HEK293T (cell line): Measurements from ENCODE around the gene MAGEF1.

Source experiments
- ARNT ChIP-seq: fragments of 450-650 bp; IDR thresholded peaks from 2 replicates; pipeline ENCODE4 v1.6.1; 2017; ENCODE audit warnings: mild to moderate bottlenecking
- CTBP1 ChIP-seq: fragments of 450-650 bp; IDR thresholded peaks from 2 replicates; pipeline ENCODE4 v1.6.1; 2016; ENCODE audit warnings: borderline replicate concordance
- ELF4 ChIP-seq: fragments of 450-650 bp; IDR thresholded peaks from 2 replicates; pipeline ENCODE4 v1.6.1; 2017; ENCODE audit warnings: antibody characterized with exemption
- FOXA1 ChIP-seq: fragments of 450-650 bp; IDR thresholded peaks from 2 replicates; pipeline ENCODE4 v1.6.1; 2016; ENCODE audit warnings: mild to moderate bottlenecking
- FOXM1 ChIP-seq: fragments of 450-650 bp; IDR thresholded peaks from 2 replicates; pipeline ENCODE4 v1.6.1; 2017; ENCODE audit warnings: mild to moderate bottlenecking, borderline replicate concordance
- L3MBTL2 ChIP-seq: fragments of 450-650 bp; conservative IDR thresholded peaks from 2 replicates; pipeline ENCODE4 v1.6.1; 2016; ENCODE audit warnings: mild to moderate bottlenecking
- NFRKB ChIP-seq: fragments of 450-650 bp; IDR thresholded peaks from 2 replicates; pipeline ENCODE4 v1.6.1; 2016; ENCODE audit warnings: mild to moderate bottlenecking, moderate library complexity
- SP1 ChIP-seq: fragments of 450-650 bp; IDR thresholded peaks from 2 replicates; pipeline ENCODE4 v1.6.1; 2017
- SUZ12 ChIP-seq: fragments of 450-650 bp; IDR thresholded peaks from 2 replicates; pipeline ENCODE4 v1.6.1; 2016; ENCODE audit warnings: mild to moderate bottlenecking
- TARDBP ChIP-seq: fragments of 450-650 bp; IDR thresholded peaks from 2 replicates; pipeline ENCODE4 v1.6.1; 2016
- ZNF384 ChIP-seq: fragments of 450-650 bp; IDR thresholded peaks from 2 replicates; pipeline ENCODE4 v1.6.1; 2016
- TF ChIP-seq, protein P1 (sequence below): fragments of 450-650 bp; IDR thresholded peaks from 2 replicates; pipeline ENCODE4 v1.6.1; 2016

GRCh38 chr3:184672335-184672734, 39.5 kb downstream of the MAGEF1 start:
- no peak for TF ChIP-seq FOXM1
- no peak for TF ChIP-seq ELF4
- TF ChIP-seq ARNT: no peak
- TF ChIP-seq CTBP1: no peak
- TF ChIP-seq L3MBTL2: no peak
- TF ChIP-seq TARDBP: no peak
- no peak for TF ChIP-seq ZNF384
- no peak for TF ChIP-seq SP1
- TF ChIP-seq NFRKB: no peak
- TF ChIP-seq SUZ12: no peak
- TF ChIP-seq FOXA1: no peak
- TF ChIP-seq, protein P1, sequence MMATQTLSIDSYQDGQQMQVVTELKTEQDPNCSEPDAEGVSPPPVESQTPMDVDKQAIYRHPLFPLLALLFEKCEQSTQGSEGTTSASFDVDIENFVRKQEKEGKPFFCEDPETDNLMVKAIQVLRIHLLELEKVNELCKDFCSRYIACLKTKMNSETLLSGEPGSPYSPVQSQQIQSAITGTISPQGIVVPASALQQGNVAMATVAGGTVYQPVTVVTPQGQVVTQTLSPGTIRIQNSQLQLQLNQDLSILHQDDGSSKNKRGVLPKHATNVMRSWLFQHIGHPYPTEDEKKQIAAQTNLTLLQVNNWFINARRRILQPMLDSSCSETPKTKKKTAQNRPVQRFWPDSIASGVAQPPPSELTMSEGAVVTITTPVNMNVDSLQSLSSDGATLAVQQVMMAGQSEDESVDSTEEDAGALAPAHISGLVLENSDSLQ: no peak
